HG02840 (cell line): ENCODE measurements around the gene HACE1.
A peak's percentile ranks its signal among the peaks of the same experiment; 100 is the strongest.
"Not testable (repeated sequence)": the region's sequence is repeated elsewhere in the genome, so short reads cannot be mapped to it uniquely, and the experiment has no call there.

Source experiments
- ATAC-seq: cut with Tn5 transposase; IDR thresholded peaks from one replicate; pipeline ENCODE4 v1.9.1; 2021; ENCODE audit warnings: mild to moderate bottlenecking, moderate library complexity, moderate number of reproducible peaks; ENCODE audit not compliant: unreplicated experiment, low FRiP score

Gene HACE1, protein sequence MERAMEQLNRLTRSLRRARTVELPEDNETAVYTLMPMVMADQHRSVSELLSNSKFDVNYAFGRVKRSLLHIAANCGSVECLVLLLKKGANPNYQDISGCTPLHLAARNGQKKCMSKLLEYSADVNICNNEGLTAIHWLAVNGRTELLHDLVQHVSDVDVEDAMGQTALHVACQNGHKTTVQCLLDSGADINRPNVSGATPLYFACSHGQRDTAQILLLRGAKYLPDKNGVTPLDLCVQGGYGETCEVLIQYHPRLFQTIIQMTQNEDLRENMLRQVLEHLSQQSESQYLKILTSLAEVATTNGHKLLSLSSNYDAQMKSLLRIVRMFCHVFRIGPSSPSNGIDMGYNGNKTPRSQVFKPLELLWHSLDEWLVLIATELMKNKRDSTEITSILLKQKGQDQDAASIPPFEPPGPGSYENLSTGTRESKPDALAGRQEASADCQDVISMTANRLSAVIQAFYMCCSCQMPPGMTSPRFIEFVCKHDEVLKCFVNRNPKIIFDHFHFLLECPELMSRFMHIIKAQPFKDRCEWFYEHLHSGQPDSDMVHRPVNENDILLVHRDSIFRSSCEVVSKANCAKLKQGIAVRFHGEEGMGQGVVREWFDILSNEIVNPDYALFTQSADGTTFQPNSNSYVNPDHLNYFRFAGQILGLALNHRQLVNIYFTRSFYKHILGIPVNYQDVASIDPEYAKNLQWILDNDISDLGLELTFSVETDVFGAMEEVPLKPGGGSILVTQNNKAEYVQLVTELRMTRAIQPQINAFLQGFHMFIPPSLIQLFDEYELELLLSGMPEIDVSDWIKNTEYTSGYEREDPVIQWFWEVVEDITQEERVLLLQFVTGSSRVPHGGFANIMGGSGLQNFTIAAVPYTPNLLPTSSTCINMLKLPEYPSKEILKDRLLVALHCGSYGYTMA

DNA sequence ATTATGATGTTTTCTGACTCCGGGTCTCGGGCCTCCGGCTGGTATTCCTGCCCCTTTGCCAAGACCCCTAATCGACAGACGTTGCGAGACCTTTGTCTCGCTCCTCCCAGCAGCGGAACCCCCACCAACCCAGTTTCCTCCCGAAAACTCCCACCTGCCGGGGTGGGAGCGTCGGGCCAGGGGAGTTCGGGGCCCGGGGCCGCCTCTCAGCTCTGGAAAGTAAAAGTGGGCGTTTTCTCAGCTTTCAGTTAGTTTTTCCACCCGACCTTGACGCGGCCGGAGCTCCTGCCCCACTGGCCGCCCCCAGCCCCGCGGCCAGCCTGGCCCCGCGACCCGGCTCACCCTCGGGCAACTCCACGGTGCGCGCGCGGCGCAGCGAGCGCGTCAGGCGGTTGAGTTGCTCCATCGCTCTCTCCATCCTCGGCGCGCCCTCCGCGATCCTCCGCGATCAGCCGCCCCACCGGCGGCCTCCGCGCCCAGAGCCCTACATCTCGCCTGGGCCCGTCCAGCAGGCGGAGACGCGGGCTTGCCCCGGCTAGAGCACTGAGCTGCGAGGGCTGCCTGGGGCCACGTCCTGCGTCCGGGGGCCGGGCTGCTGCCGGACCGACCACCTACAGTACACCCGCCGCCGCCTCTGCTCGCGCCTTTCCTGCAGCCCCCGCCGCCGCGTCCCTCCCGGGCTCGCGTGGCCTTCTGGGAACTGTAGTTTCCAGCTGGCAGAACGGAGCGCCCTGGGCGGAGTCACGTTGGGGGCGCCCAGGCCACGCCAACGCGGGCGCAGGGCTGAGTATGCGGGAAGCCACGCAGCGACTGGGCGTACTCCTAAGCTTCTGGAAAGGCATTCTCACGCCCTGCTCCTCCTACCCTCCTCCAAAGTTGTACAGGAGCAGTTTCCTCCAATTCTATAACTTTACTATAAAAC is at the start of gene HACE1:
HACE1 (minus strand) TSS at position 695 of the 922 bp plus-strand sequence; CDS start at position 418, 277 bp downstream.
- peak; percentile 99 for ATAC-seq

DNA sequence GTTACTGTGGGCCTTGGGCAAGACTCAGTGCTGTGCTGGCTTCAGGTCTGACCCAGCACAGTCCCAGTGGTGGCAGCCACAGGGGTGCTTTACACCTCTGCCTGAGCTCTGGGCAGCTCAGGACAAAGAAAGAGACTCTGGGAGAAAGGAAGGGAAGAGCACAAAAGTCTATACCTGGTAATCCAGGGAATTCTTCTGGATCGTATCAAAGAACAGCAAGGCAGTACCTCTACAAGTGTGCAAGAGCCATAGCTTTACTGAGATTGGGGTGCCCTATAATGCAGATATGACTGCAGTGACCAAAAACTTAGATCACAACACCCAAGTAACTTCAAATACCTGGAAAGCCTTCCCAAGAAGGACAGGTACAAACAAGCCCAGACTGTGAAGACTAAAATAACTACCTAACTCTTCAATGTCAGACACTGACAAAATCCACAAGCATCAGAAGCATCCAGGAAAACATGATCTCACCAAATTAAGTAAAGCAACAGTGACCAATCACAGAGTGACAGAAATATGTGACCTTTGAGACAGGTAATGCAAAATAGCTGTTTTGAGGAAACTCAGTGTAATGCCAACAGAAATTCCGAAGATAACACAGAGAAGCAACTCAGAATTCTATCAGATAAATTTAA is 49.3 kb upstream of the HACE1 start:
- ATAC-seq = no peak

DNA sequence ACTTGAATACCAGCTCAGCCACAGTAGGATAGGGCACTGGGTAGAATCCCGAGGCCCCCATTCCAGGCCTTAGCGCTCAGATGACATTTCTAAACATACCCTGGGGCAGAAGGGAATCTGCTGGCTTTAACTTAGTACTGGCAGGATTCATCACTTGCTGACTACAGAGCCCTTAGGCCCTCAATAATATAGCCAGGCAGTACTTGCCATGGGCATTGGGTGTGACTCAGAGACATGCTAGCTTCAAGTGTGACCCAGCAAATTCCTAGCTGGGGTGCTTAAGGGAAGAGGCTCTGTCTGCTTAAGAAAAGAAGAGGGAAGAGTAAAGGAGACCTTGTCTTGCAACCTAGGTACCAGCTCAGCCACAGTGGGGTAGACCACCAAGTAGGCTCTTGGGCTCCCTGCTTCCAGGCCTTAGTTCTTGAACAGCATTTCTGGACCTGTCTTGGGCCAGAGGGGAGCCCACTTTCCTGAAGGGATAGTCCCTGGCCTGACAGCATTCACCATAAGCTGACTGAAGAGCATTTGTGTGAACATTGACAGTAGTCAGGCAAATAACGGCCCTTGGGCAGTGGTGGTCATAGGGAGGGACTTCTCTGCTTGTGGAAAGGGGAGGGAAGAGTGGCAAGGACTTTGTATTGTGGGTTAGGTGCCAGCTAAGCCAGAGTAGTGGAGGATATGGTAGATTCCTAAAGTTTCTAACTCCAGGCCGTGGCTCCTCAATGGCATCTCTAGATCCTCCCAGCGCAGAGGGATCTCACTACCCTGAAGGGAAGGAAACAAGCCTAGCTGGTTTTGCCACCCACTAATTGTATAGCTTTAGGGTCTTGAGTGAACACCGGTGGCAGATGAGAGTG is 48.5 kb upstream of the HACE1 start:
- no peak for ATAC-seq

DNA sequence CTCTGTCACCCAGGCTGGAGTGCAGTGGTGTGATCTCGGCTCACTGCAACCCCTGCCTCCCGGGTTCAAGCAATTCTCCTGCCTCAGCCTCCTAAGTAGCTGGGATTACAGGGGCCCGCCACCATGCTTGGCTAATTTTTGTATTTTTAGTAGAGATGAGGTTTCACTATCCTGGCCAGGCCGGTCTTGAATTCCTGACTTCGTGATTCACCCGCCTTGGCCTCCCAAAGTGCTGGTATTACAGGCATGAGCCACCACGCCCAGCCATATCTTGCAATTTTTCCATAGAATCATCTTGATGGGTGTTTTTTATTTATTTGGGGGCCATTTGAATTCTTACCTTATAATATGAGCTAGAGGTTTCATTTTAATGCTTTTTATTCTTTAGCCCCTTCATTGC is 39.2 kb upstream of the HACE1 start:
- not testable (repeated sequence) for ATAC-seq

DNA sequence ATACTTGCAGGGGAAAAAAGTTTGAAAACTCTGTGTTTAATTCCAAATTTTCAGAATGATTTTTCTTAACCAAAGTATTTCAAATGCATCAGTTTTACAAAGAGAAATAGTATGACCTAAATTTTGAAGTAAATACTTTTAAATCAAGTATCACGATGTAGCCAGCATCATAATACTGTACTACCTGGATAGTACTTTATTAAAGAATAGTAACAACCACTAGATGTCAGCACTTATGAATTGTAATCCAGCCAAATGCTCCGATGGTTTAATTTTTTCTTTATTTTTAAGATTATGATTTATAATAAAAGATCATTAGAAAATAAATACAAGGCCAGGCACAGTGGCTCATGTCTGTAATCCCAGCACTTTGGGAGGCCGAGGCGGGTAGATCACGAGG is 37.2 kb upstream of the HACE1 start:
- no peak for ATAC-seq

DNA sequence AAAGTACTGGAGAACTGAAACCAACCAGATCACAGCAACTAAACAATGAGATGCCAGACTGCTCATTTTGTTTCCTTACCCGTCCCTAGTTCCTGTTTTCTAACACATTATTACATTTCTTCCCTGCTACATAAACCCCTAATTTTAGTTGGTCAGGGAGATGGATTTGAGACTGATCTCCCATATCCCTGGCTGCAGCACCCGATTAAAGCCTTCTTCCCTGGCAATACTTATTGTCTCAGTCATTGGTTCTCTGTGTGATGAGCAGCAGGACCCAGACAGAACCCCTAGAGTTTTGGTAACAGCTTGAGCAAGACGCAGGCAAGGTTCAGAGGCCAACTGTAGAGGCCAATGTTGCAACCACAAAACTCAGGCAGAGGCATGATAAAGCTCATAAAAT is 28.3 kb upstream of the HACE1 start:
- no peak for ATAC-seq

DNA sequence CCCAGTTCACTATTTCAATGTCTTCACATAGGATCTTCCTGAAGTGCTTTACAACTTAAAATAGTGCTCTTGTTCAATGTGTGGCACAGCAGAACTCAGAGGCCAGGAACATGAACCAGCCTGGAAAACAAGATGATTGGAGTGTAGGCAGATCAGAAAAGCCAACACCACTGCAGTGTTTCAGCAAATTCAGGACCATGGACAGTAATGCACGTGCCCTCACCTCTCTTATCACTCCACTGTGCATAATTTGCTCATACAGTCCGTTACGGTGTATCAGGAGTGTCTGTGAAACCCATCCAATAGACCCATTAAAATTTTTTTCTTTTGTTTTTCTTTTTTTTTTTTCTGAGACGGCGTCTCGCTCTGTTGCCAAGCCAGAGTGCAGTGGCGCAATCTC is 27.6 kb upstream of the HACE1 start:
- no peak for ATAC-seq

DNA sequence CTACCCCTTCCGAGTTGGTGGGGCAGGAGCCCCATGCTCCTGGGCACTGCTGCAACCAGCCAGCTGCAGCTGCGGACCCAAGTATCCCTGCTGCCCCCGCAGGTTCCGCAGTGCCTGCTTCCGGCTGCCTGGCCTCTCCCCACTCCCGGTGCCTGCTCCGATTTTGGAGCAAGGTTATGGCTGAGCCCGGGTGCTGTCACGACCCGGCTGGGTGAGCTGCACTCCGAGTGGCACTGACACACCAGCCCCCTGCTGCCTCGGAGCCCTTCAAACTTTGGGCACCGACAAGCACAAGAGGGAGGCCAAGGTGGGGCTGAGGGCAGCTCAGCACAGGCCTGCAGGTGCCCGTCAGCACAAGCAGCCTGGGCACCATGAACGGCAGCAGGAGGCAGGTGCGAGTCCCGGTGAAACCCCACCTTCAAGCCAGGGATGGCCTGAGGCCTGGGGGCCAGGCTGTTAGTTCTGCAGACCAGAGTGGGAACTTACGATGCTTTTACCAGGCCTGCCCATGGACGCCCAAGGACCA is 25.9 kb upstream of the HACE1 start:
- ATAC-seq = no peak

DNA sequence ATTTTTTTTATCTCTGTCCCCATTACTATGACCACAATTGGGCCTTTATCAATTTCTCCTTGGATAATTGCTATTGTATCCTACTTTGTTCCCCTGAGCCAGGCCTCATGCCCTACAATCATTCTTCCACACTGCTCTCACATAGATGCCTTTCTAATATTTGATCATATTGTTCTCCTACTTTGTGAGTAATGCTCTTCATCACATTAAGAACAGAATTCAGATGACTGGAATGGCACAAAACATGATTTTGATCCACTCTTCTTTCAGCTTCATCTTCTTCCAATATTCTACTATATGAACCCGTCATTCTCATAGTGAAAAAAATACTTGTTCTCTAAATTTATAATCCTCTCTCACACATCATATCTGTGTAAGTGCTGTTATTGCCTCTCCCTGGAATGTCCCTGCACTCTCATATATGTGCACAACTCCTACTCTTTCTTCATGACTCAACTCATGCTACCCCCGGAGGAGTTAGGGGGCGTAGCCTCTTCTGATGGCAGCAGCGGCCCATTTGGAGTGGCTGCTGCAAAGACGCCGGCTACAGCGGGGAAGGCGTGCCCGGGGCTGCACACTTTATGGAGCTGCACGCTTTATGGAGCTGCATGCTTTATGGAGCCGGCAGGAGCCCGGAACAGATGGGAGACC is 25.3 kb upstream of the HACE1 start:
- no peak for ATAC-seq

DNA sequence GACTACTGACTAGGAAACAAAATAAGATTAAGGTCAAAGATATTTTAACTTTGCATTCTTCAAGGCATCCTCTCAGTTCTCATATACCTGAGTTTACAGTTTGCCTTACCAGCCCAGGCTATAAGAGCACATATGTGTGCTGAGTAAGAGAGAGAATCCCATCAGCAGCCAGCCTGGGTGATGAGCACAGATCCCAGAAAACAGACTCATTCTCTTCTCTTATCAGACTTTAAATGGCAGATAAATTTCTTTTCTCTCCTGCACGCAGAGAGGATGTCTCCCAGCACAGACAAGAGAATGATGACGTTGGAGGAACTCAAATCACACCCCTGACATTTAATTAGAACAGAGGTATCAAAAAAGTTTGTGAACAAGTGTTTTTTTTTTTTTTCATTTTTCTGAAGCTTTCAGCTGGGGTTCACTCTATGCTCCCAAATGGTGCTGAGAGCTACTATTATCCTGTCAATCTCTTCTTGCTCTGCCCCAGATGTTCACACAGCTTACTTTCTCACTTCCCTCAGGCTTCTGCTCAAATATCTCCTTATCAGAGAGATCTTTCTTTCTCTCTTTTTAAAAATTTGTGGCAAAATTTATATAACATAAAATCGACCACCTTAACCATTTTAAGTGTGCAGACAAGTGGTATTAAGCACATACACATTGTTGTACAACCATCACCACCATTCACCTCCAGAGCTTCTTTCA is 22.4 kb upstream of the HACE1 start:
- no peak for ATAC-seq

DNA sequence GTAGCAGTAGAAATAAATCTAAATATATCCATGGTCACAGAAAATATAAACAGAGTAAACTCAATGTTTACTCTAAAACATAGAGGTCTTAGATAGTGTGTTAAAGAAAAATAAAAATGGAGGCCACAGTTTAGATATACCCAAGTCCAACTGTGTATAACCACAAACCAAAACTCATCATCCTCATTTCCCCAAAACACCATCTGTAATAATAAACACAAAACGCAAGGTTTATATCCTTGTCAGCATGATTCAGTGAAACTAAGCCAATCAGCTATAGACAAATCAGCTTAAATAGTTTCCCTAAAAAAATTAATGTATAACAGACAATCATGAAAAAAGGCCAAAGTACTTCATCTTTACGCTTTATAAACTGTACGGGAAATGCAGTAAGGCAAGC is 2.7 kb upstream of the HACE1 start:
- ATAC-seq = no peak

DNA sequence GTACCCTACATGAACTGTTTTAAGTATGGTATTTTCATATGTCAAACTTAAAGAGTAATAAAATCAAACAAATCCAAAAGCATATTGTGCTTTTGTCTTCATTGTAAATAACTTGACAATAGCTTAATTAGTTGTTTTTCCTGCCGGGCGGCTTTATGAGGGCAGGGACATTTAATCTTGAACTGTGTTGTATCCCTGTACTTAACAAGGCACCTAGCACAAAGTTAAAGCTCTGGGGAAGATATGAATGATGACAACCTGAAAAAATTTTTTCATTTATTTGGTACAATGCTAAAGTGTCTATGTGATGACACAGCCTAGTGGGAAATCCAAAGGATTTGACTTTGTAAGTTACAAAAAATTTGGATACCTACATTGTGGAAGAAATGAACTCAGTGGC is 502 bp upstream of the HACE1 start:
- no peak for ATAC-seq

DNA sequence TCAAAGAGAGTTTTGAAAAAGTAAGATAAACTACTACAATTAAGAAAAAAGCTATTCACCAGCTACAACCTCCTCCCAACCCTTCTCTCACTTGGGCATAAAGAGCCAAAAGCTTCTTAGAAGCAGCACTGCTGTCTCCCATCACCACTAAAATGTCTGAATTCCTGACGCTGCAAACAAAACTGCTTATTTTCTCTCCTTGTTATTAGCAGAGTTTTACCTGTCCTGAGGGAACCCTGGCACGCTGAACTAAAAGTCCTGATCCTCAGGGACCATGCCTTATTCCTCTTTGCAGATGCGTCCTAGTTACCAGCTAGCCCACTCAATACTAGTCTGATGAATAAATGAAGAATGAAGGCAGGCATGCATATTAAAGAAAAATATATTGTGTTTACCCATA is 1.1 kb downstream of the HACE1 start:
- no peak for ATAC-seq

DNA sequence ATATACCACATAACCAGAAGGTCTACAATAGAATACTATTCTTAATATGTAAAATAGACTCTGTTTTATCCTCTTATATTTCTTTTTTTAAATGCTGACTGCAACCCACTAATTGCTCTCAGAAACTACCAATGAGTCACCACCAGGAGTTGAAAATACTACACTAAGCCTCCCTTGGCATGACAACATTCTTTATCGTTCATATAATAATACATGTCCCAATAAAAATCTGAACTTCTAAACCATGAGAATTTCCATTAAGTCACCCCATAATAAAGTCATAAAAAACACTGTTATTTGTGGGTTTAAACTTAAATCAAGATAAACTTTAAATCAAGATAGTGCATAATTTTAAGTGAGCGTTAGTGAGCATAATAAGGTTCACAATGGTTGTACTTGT is 4.2 kb downstream of the HACE1 start:
- ATAC-seq = no peak

DNA sequence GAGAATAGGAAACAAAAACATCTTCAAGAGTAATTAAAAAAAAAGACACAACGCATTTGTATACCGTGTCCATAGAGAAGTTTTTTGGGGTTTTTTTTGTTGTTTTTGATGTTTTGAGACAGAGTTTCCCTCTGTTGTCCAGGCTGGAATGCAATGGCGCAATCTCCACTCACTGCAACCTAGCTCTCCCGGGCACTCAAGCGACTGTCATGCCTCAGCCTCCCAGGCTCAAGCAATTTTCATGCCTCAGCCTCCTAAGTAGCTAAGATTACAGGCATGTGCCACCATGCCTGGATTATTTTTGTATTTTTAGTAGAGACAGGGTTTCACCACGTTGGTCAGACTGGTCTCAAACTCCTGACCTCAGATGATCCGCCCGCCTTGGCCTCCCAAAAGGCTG is 12.0 kb downstream of the HACE1 start:
- ATAC-seq = not testable (repeated sequence)

DNA sequence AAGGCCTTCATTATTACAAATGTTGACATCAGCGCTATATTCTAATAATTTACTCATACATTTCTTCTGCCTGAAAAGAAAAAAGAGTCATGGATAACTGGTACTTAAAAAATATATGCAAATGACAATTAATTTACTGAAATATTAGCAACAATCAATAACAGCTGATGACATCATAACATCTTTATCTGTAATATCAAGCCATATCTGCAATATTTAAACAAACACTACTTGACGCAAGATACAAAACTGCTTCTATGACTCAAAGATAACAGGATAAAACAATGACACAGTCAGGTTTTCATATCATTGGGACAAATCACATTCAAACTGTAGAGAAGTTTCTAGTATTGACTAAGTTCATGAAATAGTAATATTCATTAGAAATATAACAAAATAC is 16.5 kb downstream of the HACE1 start:
- ATAC-seq = no peak

DNA sequence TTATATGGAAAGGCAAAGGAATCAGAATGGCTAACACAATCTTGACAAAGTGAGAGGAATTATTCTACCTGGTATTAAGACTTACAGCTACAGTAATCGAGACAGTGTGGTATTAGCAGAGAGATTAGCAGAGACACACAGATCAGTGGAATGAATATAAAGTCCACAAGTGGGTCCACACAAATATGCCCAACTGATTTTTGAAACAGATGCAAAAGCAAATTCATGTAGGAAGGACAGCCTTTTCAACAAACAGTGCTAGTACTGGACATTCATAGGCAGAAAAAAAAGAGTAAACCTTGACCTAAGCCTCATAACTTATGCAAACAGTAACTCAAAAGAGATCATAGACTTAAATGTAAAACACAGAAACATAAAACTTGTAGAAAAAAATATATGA is 22.6 kb downstream of the HACE1 start:
- ATAC-seq = no peak
